ENCODE results near the gene LRRC75A.

- TF ChIP-seq FOXM1 (IDR thresholded peaks at IDR 0.05; ENCODE audit: borderline replicate concordance, low read depth) (no peak), EP300 (IDR thresholded peaks at IDR 0.05; ENCODE audit: borderline replicate concordance) (no peak), TAF1 (IDR thresholded peaks at IDR 0.05; ENCODE audit: low read depth) (no peak), CREB1 (IDR thresholded peaks at IDR 0.05; ENCODE audit: low read depth) (no peak), MAX (IDR thresholded peaks at IDR 0.05) (no peak), REST (IDR thresholded peaks at IDR 0.05; ENCODE audit: low read depth) (no peak)
These were observed 52.1 kb downstream of the LRRC75A start for GRCh38 chr17:16439811-16440351.

Data from Ishikawa (cell line).